ENCODE results near the gene FBXW4.
"Not testable (repeated sequence)": the region's sequence is repeated elsewhere in the genome, so short reads cannot be mapped to it uniquely, and the experiment has no call there.

FBXW4 gene

GRCh38 chr10:101617102-101617823 is 77.7 kb downstream of the FBXW4 start:
- no peak for DNase-seq (ENCODE audit: low read depth)

DNA sequence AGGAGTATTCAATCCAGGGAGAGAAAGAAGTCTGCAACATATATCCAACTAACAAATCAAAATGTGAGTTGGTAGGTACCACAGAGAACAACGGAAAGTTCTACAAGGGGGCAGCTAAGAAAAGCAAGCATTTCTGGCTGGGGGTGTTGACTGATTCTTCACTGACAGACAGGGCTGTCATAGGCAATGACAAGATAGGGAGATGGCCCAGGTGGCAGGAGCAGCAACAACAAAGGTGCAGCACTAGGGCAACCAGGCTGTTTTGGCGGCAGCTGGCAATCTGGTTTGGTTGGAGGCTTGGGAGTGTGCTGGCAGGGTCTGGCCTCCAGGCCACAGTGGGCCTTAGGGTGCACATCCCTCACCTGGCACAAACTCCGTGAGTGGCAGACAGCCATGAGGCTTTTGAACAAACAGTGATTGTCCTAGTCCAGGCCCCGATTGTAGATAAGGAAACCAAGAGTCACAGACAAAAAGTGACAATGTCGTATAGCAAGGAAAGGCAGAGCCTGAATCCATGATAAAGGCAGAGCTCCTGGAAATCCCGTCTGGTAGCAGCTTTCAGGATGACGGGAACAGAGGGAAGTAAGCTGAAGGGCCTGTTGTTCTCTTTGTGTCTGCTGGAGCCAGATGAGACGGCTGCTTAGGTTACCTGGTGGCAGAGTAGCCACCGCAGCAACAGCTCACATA is 78.4 kb downstream of the FBXW4 start:
- no peak for DNase-seq (ENCODE audit: low read depth)

- no peak for DNase-seq (ENCODE audit: low read depth)
These were observed 79.3 kb downstream of the FBXW4 start for GRCh38 chr10:101615525-101616116.

- DNase-seq (ENCODE audit: low read depth) = no peak
These were observed 80.1 kb downstream of the FBXW4 start for GRCh38 chr10:101614663-101615524.

GRCh38 chr10:101613646-101614045 is 81.3 kb downstream of the FBXW4 start:
- DNase-seq (ENCODE audit: low read depth) = no peak

DNA sequence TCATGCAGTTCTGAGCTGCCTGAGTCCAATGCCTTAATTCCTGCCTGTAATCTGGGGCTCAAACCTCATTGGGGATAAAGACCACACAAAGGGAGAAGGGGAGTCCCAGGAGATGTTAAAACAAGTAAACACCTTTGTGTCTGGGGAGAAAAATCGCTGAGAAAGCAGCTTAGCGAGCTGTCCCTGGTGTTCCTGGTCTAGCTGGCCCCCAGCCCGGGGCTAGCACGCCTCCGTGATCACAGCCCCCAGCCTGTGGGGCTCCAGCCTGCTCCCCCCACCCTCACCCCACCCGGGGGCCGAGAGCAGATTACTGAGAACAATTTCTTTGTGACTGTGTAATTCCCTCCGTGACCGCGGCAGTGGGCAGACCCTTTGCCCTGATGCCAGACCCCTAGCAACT is 82.1 kb downstream of the FBXW4 start:
- no peak for DNase-seq (ENCODE audit: low read depth)

DNA sequence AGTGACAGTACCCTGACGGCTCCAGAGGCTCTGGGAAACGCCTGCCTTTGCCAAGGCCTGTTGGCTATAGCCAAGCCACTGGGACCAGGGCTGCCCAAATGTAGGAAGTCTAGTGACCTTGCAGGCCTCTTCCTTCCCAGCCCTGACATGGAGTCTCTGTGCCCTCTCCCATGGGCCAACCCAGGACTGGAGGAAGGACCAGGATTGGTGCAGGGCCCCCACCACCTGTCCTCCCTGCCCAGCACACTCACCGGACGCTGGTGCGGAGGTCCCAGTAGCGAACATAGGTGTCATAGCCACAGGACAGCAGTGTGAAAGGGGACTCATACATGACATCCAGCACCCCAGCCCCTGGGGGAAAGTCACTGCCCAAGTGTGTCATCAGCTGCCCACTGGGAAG is 82.9 kb downstream of the FBXW4 start:
- no peak for DNase-seq (ENCODE audit: low read depth)

DNA sequence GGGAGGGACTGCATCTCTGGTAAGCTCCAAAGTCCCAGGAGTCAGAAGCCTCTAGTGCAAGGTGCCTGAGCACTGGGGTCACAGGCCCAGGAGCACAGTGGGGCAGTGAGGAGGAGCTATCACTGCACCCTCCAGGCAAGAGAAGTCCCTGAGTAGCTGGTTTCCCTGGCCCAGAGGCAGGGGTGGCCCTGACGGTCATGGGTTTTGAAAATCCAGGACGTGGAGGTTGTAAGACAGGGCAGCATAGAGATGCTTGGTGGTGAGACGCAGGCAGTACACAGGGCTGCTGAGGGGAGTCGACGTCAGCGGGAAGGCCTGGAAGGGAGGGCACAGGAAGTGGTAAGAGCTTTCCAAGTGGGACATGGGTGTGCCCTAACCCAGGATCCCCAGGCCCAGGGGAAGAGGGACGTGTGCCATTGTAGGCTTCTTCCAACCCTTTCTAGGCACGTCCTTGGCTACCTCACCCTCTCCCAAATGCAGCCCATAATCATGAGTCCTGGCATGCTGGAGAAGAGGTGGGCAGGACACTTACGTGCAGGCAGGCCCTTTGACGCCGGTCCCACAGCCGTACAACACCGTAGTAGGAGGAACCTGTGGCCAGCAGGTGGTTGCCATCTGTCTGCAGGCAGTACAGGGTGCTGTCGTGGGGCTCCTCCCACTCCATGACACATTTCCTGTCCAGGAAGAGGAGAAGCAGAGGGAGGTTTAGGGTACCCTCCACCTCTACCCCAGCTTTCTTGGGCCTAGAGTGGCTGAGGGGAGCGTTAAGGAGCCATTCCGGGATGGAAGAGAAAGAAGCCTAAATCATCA is 83.7 kb downstream of the FBXW4 start:
- DNase-seq (ENCODE audit: low read depth) = no peak

DNA sequence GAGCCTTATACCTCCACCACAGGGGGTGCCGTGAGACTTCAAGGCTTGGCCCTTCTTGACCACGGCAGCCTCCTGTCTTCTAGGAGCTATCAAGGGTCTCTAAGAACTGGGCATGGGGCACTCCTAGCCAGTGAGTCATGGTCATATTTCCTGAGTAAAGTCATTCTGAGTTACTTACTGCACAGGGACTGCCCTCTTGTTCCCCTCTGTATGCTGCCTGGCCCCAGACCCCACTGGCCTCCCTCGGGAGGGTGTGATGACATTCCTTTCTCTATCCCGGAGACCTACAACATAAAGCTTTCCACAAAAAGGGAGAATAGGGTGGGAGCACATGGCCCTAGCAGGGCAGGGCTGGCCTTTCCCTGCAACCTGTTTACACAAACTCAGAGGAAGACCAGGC is 85.5 kb downstream of the FBXW4 start:
- no peak for DNase-seq (ENCODE audit: low read depth)

DNA sequence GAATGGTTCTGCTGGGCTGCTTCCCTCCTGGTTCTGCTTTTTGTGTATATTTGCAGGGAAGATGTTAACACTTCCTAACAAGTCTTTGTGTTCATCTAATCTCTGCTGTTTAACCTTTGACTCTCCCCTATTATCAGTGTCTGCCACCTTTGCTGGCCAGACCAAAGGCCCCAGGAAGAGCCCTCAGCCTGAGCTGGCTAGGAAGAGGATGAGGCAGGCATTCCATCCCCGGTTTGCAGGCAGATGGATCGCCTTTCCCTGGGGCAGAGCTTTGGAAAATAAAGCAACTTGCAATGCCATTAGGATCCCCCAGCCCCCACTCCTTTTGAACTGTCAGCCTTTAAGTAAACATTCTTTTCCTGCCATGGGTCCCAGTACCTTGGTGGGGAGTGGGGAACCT is 87.8 kb downstream of the FBXW4 start:
- DNase-seq (ENCODE audit: low read depth) = no peak

GRCh38 chr10:101602761-101603398 is 92.1 kb downstream of the FBXW4 start:
- peak; percentile 29 for DNase-seq (ENCODE audit: low read depth)

DNA sequence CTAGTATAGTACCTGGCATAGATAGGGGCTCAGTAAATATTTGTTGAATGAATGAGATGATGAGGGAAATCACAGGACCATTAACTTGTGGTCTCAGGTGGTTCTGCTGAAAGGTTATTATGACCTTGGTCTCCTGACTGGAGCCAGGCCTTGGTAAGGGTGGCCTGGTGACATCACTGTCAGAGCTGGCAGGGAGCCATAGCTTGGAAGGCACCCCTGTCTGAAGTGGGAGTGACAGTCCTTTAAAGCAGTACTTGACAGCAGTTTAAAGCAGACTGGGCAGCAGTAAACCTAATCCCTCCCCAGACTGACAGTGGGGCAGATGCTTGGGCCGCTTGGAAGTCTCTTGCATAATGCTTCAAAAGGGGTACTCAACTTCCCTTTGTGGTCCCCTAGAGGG is 93.4 kb downstream of the FBXW4 start:
- no peak for DNase-seq (ENCODE audit: low read depth)

GRCh38 chr10:101597091-101597900 is 97.7 kb downstream of the FBXW4 start:
- DNase-seq (ENCODE audit: low read depth) = no peak

DNA sequence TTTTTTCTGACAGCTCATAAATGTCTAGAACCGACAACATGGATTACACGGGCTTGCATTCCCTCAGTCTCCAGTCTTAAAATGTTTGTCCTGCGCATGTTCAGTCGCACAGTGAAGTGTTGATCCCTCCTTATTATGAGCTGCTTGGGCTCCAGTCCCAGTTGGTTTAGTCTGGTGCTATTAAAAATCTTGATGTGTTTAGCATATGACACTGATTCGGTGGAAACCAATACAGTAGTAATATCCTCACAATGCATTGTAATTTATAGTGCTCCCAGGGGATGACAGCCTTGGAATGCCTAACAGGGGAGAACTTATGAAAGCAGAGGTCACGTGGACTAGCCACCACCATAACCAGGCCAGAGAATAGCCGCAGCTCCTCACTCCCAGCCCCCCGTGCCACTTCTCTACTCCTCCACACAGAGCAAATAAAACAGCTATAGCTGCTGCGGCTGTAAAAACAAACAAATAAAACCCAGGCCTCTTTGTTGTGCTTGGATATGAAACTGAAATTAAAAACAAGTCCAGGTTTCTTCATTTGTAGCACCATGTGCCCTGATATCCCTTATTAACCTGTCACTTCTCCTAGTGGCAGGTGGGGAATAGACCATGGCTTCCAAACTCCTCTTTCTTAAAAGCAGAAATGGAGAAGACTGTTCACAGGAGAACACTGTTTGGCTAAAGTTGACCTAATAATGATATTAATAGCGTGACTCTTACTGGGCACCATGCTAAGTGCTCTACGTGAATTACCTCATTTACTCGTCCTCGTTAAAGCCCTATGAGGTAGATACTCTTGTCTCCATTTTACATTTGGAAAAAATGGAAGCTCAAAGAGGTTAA is 99.2 kb downstream of the FBXW4 start:
- DNase-seq (ENCODE audit: low read depth) = no peak

GRCh38 chr10:101593331-101593730 is 101.6 kb downstream of the FBXW4 start:
- DNase-seq (ENCODE audit: low read depth) = not testable (repeated sequence)

DNA sequence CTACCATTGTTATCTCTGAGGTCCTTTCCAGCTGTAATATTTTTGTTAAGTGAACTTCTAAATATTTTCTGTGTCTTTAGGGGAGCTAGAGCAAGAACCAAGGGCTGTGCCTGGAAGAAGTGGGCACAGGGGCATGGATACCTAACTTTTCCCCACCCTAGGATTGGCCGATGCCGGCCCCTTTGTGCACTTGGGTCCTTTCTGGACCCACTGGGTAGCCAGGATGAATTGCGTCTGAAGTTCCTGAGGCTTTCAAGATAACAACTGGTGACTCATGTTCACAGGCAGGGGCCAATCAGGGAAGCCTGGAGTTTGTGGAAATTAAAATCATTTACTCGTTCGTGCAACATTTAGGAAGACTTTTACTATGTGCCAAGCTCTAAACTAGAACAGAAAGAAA is 106.1 kb downstream of the FBXW4 start:
- DNase-seq (ENCODE audit: low read depth) = peak; percentile 26

DNA sequence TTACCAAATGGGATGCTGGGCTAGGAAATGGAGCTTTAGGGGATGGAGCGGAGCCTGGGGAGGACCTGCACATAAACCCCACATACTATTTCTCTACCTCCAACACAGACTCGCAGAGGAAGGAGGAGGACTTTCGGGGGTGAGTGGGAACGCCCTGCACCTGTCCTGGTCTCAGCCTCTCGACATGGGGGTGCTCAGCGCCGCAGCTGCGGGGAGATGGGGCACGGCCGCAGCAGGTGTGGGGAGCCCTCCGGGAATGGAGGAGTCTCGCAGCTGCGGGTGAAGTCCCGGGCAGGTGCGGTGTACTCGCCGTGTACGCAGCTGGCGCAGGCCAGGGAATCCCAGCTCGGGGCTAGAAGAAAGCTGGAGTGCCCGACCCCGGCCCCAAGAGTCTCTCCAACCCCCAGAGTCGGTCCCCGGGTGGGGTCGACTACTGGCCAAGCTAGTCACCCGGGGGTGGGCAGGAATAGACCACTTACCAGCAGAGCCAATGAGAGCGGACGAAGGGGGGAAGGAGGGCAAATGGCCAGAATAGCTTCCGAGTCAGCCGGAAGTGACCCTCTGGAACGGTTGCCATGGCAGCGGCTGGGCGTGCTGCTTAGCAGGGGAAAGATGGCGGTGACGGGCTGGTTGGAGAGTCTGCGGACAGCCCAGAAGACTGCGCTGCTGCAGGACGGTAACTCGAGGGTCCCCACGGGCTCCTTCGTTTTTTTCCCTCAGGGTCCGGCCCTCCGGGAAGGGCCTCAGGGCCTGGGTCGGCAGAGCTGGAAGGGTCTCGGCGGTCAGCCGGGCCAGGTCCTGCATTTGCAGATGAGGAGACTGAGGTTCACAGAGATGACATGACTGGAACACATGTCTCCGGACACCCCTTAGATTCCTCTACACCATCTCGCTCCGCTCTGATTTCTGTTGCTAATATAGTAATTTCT is 107.0 kb downstream of the FBXW4 start, which contains the start of the genes DPCD and POLL:
TSS of gene DPCD (plus strand) at position 597 of the 929 bp plus-strand sequence. CDS start at position 613, 16 bp downstream.
TSS of gene POLL (minus strand) at position 533 of the 929 bp plus-strand sequence. CDS start 897 bp downstream, outside the sequence.
- DNase-seq (ENCODE audit: low read depth) = peak; percentile 80

- DNase-seq (ENCODE audit: low read depth) = no peak
These were observed 109.1 kb downstream of the FBXW4 start for GRCh38 chr10:101585841-101586240.

All from HS-5 (cell line).